VCaP (cell line): ENCODE results near the gene SLC25A52.
"Not testable (repeated sequence)": the region's sequence is repeated elsewhere in the genome, so short reads cannot be mapped to it uniquely, and the experiment has no call there.

Experiments used
- H3K27ac ChIP-seq: fragments of 450-650 bp; 2 replicates; pipeline ENCODE4 v1.5.1; 2017
- CTCF ChIP-seq: fragments of 450-650 bp; conservative IDR thresholded peaks from 2 replicates; pipeline ENCODE4 v1.5.1; 2017; ENCODE audit warnings: mild to moderate bottlenecking, moderate library complexity

Gene SLC25A52

GRCh38 chr18:31738460-31739407, 21.9 kb downstream of the SLC25A52 start:
- no peak for TF ChIP-seq CTCF
- no peak overlapping the region for H3K27ac ChIP-seq

DNA sequence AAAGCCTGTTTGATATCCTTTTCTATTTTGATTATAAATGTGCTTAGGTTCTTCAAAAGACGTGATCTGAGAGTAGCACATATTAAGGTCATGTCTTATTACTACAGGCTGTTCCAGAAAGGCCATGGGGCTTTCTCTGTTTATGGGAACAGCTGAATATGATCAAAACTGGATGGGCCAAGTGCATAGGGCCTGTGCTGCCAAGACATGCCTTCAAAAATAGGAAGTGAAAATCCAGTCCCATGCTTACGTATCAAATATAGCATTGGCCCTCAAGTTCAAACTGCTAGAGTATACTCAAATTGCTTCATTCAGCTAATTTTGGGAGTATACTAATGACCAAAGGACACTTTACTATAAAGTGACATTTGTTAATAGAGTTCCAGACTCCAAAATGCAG, 24.1 kb downstream of the SLC25A52 start:
- H3K27ac ChIP-seq: no peak overlapping the region
- TF ChIP-seq CTCF: no peak

DNA sequence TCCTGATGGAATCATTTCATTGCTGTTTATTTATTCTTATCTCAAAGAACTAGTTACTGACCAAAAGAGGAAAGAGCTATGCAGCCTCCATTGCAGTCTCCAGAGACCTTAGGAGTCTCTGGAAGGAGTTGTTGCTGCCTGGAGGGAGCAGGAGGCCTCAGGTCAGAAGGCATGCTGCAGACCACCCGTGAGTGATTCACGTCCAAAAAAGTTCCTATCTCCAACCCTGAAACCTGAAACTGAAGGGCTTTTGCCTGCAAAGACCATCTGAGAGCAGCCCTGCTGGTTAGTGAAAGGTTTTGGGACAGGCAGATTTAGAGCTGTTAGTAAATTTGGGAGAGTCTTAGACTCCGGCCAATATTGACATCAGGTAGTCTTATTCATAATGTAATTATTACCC, 29.1 kb downstream of the SLC25A52 start:
- H3K27ac ChIP-seq: no peak overlapping the region
- no peak for TF ChIP-seq CTCF

GRCh38 chr18:31729196-31729595, 31.5 kb downstream of the SLC25A52 start:
- not testable (repeated sequence) for H3K27ac ChIP-seq

GRCh38 chr18:31723990-31724711, 36.5 kb downstream of the SLC25A52 start:
- H3K27ac ChIP-seq: peak overlapping the region; percentile 57
- TF ChIP-seq CTCF: no peak

DNA sequence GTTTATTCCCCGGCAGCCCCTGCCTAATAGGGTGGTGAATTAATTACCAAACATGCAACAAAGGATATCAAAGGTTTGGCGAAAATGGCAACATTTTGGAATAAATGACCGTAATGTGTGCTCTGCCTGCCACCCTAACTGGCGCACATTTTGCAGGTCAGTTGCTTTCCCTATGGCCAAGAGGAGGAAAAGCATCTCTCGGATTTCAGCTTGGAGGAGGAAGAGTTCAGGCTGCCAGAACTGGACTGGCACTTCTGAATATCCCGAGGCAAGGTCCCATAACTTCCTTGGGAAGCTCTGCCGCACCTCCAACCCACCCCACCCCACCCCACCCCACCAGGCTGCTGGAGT, 37.1 kb downstream of the SLC25A52 start:
- peak overlapping the region; percentile 57 for H3K27ac ChIP-seq
- TF ChIP-seq CTCF: no peak

GRCh38 chr18:31722369-31722957, 38.2 kb downstream of the SLC25A52 start:
- peak; percentile 88 for TF ChIP-seq CTCF
- H3K27ac ChIP-seq: no peak overlapping the region
